MM.1S (cell line): Measurements from ENCODE around the gene ENTPD8.

ENCODE experiments used
- DNase-seq: peaks from one replicate; pipeline ENCODE4 v3.0.0-alpha.2; 2015
- H2AFZ ChIP-seq: fragments of 300-600 bp; sonication (generic); 2 replicates; pipeline ENCODE4 v1.6.0; 2016; ENCODE audit warnings: antibody characterized with exemption, low read length
- H3F3A ChIP-seq: fragments of 300-600 bp; sonication (generic); 2 replicates; pipeline ENCODE4 v1.6.1; 2016; ENCODE audit warnings: mild to moderate bottlenecking, antibody characterized with exemption, low read length, moderate library complexity, mixed read lengths; ENCODE audit not compliant: insufficient read depth
- H3K27ac ChIP-seq: fragments of 300-600 bp; sonication (generic); 2 replicates; pipeline ENCODE4 v1.5.1; 2016; ENCODE audit warnings: mild to moderate bottlenecking, low read length
- H3K27me3 ChIP-seq: fragments of 300-600 bp; sonication (generic); replicated peaks from 2 replicates; pipeline ENCODE4 v1.6.0; 2016; ENCODE audit warnings: low read length; ENCODE audit not compliant: insufficient read depth
- H3K36me3 ChIP-seq: fragments of 300-600 bp; sonication (generic); replicated peaks from 2 replicates; pipeline ENCODE4 v1.6.1; 2016; ENCODE audit warnings: mild to moderate bottlenecking, low read length, mixed read lengths; ENCODE audit not compliant: insufficient read depth
- H3K4me1 ChIP-seq: fragments of 300-600 bp; sonication (generic); 2 replicates; pipeline ENCODE4 v1.6.1; 2016; ENCODE audit warnings: low read length, mixed read lengths
- H3K4me2 ChIP-seq: fragments of 300-600 bp; sonication (generic); 2 replicates; pipeline ENCODE4 v1.6.0; 2016; ENCODE audit warnings: low read depth, low read length
- H3K4me3 ChIP-seq: fragments of 300-600 bp; sonication (generic); 2 replicates; pipeline ENCODE4 v1.5.1; 2016; ENCODE audit warnings: low read length, mixed read lengths
- H3K79me2 ChIP-seq: fragments of 300-600 bp; sonication (generic); 2 replicates; pipeline ENCODE4 v1.6.1; 2016; ENCODE audit warnings: mixed run types, low read length, mixed read lengths
- H3K9ac ChIP-seq: fragments of 300-600 bp; sonication (generic); 2 replicates; pipeline ENCODE4 v1.6.1; 2016; ENCODE audit warnings: low read length, mixed read lengths
- H3K9me2 ChIP-seq: fragments of 300-600 bp; sonication (generic); replicated peaks from 2 replicates; pipeline ENCODE4 v1.6.1; 2016; ENCODE audit warnings: mild to moderate bottlenecking, low read length, mixed read lengths; ENCODE audit not compliant: insufficient read depth
- H3K9me3 ChIP-seq: fragments of 300-600 bp; sonication (generic); replicated peaks from 2 replicates; pipeline ENCODE4 v1.6.1; 2016; ENCODE audit warnings: mild to moderate bottlenecking, low read length, mixed read lengths; ENCODE audit not compliant: insufficient read depth
- H4K20me1 ChIP-seq: fragments of 300-600 bp; sonication (generic); 2 replicates; pipeline ENCODE4 v1.6.1; 2016; ENCODE audit warnings: mild to moderate bottlenecking, low read length, moderate library complexity, mixed read lengths; ENCODE audit not compliant: insufficient read depth
- EZH2 ChIP-seq: fragments of 300-600 bp; sonication (generic); optimal IDR thresholded peaks from 2 replicates; pipeline ENCODE3; 2017; ENCODE audit warnings: low read depth, mild to moderate bottlenecking, antibody characterized with exemption, low read length, mixed read lengths
- EZH2phosphoT487 ChIP-seq: fragments of 300-600 bp; sonication (generic); IDR thresholded peaks from 2 replicates; pipeline ENCODE4 v1.6.1; 2018; ENCODE audit warnings: antibody characterized with exemption, low read length
- TF ChIP-seq, protein P1 (sequence below): fragments of 300-600 bp; sonication (generic); IDR thresholded peaks from 2 replicates; pipeline ENCODE4 v1.5.1; 2016; ENCODE audit warnings: antibody characterized with exemption, low read length, mixed read lengths

ENTPD8 gene

DNA sequence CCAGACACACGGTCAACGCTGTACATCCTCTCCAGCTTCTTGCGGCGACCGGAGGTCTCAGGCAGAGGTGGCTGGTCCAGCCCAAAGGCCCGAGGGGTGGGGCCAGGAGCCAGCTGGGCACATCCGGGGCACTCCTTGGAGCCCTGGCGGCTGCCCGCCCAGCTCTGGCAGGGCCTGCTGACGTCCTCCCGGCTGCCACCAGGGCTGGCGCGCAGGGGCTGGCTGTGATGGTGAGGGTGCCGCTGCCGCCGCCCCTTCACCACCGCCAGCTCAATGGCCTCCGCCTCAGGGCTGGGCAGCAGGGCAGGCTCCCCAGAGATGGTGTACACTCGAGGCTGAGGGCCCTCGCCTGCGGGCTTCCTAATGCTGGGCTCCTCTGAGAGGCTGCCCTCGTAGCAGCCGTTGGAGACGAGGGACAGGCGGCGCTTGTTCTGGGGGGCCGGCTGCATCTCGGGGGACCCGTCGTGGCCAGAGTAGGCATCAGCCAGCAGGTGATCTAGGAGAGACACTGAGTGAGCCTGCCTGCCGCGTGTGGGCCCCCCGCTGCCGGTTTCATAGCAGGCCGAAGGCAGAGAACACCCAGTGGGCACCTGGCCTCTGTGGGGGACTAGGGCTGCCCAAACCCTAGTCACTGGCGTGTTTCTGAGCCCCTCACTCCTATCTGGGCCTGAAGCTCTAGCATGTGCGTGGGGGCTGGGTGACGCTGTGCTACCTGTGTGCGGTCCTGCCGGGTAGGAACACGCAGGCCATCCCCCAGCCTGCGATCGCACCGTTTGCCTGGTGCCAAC, 16.4 kb upstream of the ENTPD8 start:
- Histone ChIP-seq H3K4me3 (no peak overlapping the region), H3K27me3 (peaks cover 3% of the 10 kb centered on the region; the same call in 1 of the 2 replicates), H3K4me2 (peak overlapping the region; percentile 95; the same call in 1 of the 2 replicates), H3K27ac (no peak overlapping the region), H3K79me2 (peaks cover 5% of the 10 kb centered on the region; the same call in 1 of the 2 replicates), H2AFZ (no peak overlapping the region), H3K4me1 (peaks cover 12% of the 10 kb centered on the region; the same call in 1 of the 2 replicates), H3K9me3 (no peaks in the 10 kb centered on the region), H3K9ac (no peak overlapping the region), H3K36me3 (no peaks in the 10 kb centered on the region; the same call in 1 of the 2 replicates), H3F3A (no peaks in the 10 kb centered on the region), H3K9me2 (no peaks in the 10 kb centered on the region), H4K20me1 (no peaks in the 10 kb centered on the region)
- TF ChIP-seq EZH2phosphoT487 (no peak), EZH2 (no peak)
- TF ChIP-seq, protein P1, sequence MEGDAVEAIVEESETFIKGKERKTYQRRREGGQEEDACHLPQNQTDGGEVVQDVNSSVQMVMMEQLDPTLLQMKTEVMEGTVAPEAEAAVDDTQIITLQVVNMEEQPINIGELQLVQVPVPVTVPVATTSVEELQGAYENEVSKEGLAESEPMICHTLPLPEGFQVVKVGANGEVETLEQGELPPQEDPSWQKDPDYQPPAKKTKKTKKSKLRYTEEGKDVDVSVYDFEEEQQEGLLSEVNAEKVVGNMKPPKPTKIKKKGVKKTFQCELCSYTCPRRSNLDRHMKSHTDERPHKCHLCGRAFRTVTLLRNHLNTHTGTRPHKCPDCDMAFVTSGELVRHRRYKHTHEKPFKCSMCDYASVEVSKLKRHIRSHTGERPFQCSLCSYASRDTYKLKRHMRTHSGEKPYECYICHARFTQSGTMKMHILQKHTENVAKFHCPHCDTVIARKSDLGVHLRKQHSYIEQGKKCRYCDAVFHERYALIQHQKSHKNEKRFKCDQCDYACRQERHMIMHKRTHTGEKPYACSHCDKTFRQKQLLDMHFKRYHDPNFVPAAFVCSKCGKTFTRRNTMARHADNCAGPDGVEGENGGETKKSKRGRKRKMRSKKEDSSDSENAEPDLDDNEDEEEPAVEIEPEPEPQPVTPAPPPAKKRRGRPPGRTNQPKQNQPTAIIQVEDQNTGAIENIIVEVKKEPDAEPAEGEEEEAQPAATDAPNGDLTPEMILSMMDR = no peak
- DNase-seq = no peak

DNA sequence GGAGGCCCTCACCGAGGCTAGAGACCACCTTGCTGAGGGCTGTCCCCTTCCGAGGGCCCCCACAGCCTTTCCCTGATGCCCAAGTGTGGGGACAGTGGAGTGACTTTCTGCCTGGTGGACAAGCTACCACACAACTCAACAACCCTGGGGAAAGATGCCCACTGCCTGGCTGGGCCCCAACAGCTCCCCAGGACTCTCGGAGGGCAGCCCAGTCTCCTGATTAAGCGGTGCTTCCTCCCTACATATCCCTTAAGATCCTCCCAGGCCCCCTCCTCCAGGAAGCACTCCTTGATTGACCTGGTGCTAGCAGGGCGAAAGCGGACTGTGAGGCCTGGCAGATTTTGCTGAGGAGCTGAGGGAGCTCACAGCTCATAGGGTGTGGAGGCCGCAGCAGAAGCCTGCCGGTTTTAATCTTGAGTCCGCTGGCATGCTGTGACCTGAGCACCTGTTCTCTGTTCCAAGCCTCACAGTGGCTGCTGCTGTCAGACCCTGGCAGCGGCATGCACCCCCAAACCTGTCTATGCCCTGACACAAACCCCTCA, 15.8 kb upstream of the ENTPD8 start:
- no peak for TF ChIP-seq EZH2
- TF ChIP-seq, protein P1 = no peak
- TF ChIP-seq EZH2phosphoT487 = no peak
- H3K9ac ChIP-seq = no peak overlapping the region
- H4K20me1 ChIP-seq = no peaks in the 10 kb centered on the region
- no peak overlapping the region for H2AFZ ChIP-seq
- H3K4me1 ChIP-seq = peaks cover 12% of the 10 kb centered on the region; the same call in 1 of the 2 replicates
- H3K9me2 ChIP-seq = no peaks in the 10 kb centered on the region
- no peaks in the 10 kb centered on the region; the same call in 1 of the 2 replicates for H3K36me3 ChIP-seq
- DNase-seq = no peak
- H3K4me3 ChIP-seq = no peak overlapping the region
- no peaks in the 10 kb centered on the region for H3K27me3 ChIP-seq
- H3K9me3 ChIP-seq = no peaks in the 10 kb centered on the region
- no peaks in the 10 kb centered on the region for H3F3A ChIP-seq
- H3K4me2 ChIP-seq = no peak overlapping the region
- H3K79me2 ChIP-seq = peaks cover 5% of the 10 kb centered on the region; the same call in 1 of the 2 replicates
- H3K27ac ChIP-seq = no peak overlapping the region

DNA sequence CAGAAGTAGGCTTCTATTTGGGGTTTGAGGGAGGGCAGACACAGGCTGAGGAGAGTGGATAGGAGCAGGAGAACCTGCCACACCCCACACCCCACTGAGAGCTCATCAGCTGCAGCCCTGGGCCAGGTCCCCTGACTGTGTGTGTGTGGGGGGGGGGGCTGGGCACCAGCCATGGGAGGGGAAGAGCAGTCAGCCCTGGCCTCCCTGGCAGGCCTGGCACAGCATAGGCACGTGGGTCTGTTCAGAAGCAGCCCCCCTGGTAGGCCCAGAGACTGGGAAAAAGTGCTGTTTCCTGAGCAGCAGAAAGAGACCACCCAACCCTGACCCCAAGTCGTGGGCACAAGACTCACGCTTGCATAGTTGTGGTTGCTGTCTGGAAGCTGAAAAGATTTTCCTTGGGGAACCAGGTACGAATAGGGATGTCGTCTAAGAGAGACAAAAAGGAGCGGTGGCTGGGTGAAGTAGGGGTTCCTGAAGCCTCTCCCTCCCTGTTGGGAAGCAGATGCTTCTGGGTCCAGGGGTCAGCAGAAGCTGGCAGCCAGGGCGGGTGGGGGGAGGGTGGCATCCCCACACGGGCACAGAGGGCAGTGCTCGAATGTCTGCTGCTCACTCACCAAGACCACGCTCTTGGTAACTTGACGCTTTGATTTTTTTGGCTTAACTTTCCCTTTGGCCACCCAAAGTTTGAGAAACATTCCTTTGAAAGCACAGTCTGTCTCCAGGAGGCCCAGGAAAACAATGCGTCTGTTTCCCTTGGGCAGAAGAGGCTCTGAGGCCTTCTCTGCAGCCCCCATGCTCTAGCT, 15.1 kb upstream of the ENTPD8 start:
- no peaks in the 10 kb centered on the region for H4K20me1 ChIP-seq
- peaks cover 5% of the 10 kb centered on the region; the same call in 1 of the 2 replicates for H3K79me2 ChIP-seq
- H3K9me3 ChIP-seq = no peaks in the 10 kb centered on the region
- no peak for TF ChIP-seq EZH2phosphoT487
- TF ChIP-seq, protein P1 = no peak
- TF ChIP-seq EZH2 = no peak
- H3K27ac ChIP-seq = no peak overlapping the region
- no peak overlapping the region for H3K4me2 ChIP-seq
- H3K9me2 ChIP-seq = no peaks in the 10 kb centered on the region
- no peak overlapping the region for H3K9ac ChIP-seq
- no peak for DNase-seq
- peaks cover 12% of the 10 kb centered on the region; the same call in 1 of the 2 replicates for H3K4me1 ChIP-seq
- no peaks in the 10 kb centered on the region for H3K27me3 ChIP-seq
- H3K4me3 ChIP-seq = no peak overlapping the region
- no peaks in the 10 kb centered on the region for H3F3A ChIP-seq
- no peaks in the 10 kb centered on the region; the same call in 1 of the 2 replicates for H3K36me3 ChIP-seq
- H2AFZ ChIP-seq = no peak overlapping the region
